ENCODE results near the gene IMPG1.

GRCh38 chr6:75993236-75994162, 79.0 kb downstream of the IMPG1 start:
- TF ChIP-seq CTCF (IDR thresholded peaks at IDR 0.05) (no peak), EZH2 (IDR thresholded peaks at IDR 0.05) (no peak), EZH2phosphoT487 (IDR thresholded peaks at IDR 0.05) (no peak)
